ENCODE data around the gene MVP. TPM values are rescaled to one million over a fixed set of nuclear protein-coding genes. Genes with fewer than 3 reads are reported as not detected.

Gene MVP
- total RNA-seq, 1 donor from 2014 or later: 177 TPM

- no peak for TF ChIP-seq CTCF (IDR thresholded peaks at IDR 0.05)
- no peak for DNase-seq
- H3K4me3 Mint-ChIP-seq: peak overlapping the region; percentile 94
- peak overlapping the region; percentile 83 for H3K27ac Mint-ChIP-seq
- H3K27me3 Mint-ChIP-seq: peaks cover 2% of the 10 kb centered on the region
- POLR2A ChIA-PET: interaction anchor here (1.5 kb wide), 1 partner anchor 133 kb away, joined by 5 read pairs; the partner anchor contains the start of gene HIRIP3
- H3K9me3 Mint-ChIP-seq: no peaks in the 10 kb centered on the region
- intact Hi-C loops (cut with micrococcal nuclease): loop anchor here (2.0 kb wide), 2 partner anchors 14 to 142 kb away; no protein-coding TSS in a partner anchor
- peaks cover 35% of the 10 kb centered on the region for H3K36me3 Mint-ChIP-seq (ENCODE audit: low read depth)
- H3K4me1 Mint-ChIP-seq: peaks cover 24% of the 10 kb centered on the region
- ATAC-seq (ENCODE audit: low read depth): no peak
- CTCF ChIA-PET: no interaction called here
Observed at GRCh38 chr16:29862383-29862883, 42.2 kb downstream of the MVP start.

- DNase-seq (peak; percentile 79), ATAC-seq (ENCODE audit: low read depth) (peak; percentile 98)
- no peak for TF ChIP-seq CTCF (IDR thresholded peaks at IDR 0.05)
- peak within 1 kb of the TSS; percentile 94 for H3K4me3 Mint-ChIP-seq
- CTCF ChIA-PET: interaction anchor here (1.2 kb wide), 1 partner anchor 15 kb away, joined by 4 read pairs; no protein-coding TSS in a partner anchor
- H3K36me3 Mint-ChIP-seq (ENCODE audit: low read depth): peaks cover 34% of the 10 kb centered on the region
- H3K4me1 Mint-ChIP-seq: peaks cover 24% of the 10 kb centered on the region
- no peaks in the 10 kb centered on the region for H3K9me3 Mint-ChIP-seq
- peak within 1 kb of the TSS; percentile 100 for H3K27ac Mint-ChIP-seq
- H3K27me3 Mint-ChIP-seq: peaks cover 6% of the 10 kb centered on the region
- POLR2A ChIA-PET: interaction anchor here (0.5 to 1.9 kb wide), 6 partner anchors 47 to 953 kb away, joined by 3 to 8 read pairs (median 4); partner anchors contain the start of genes HIRIP3, KCTD13, KIF22 and PAGR1
- intact Hi-C loops (cut with micrococcal nuclease): loop anchor here (1.0 to 2.0 kb wide), 13 partner anchors 14 to 795 kb away; partner anchors contain the start of genes ASPHD1, FBRS, INO80E and KCTD13
Observed at GRCh38 chr16:29862884-29863668, 42.8 kb downstream of the MVP start, which contains the start of gene CDIPT. CDIPT (minus strand) TSS chr16:29863226; CDS start chr16:29862857, 369 bp downstream.

GRCh38 chr16:29863669-29863984 is 43.4 kb downstream of the MVP start:
- POLR2A ChIA-PET: interaction anchor here (0.5 to 1.9 kb wide), 6 partner anchors 48 to 953 kb away, joined by 3 to 8 read pairs (median 4); partner anchors contain the start of genes HIRIP3, KCTD13, KIF22 and PAGR1
- no peak for TF ChIP-seq CTCF (IDR thresholded peaks at IDR 0.05)
- peaks cover 24% of the 10 kb centered on the region for H3K4me1 Mint-ChIP-seq
- no peaks in the 10 kb centered on the region for H3K9me3 Mint-ChIP-seq
- peaks cover 6% of the 10 kb centered on the region for H3K27me3 Mint-ChIP-seq
- CTCF ChIA-PET: interaction anchor here (1.2 kb wide), 1 partner anchor 15 kb away, joined by 4 read pairs; no protein-coding TSS in a partner anchor
- no peak for ATAC-seq (ENCODE audit: low read depth)
- DNase-seq: no peak
- H3K4me3 Mint-ChIP-seq: peak overlapping the region; percentile 94
- peaks cover 29% of the 10 kb centered on the region for H3K36me3 Mint-ChIP-seq (ENCODE audit: low read depth)
- H3K27ac Mint-ChIP-seq: peak overlapping the region; percentile 100
- intact Hi-C loops (cut with micrococcal nuclease): loop anchor here (1.0 to 2.0 kb wide), 13 partner anchors 13 to 795 kb away; partner anchors contain the start of genes ASPHD1, FBRS, INO80E and KCTD13

GRCh38 chr16:29864205-29864604 is 43.9 kb downstream of the MVP start:
- ATAC-seq (ENCODE audit: low read depth) (no peak), DNase-seq (no peak)
- CTCF ChIA-PET: interaction anchor here (0.9 kb wide), 1 partner anchor 132 kb away, joined by 4 read pairs; the partner anchor contains the start of gene INO80E
- Mint-ChIP-seq H3K27ac (no peak overlapping the region), H3K27me3 (peaks cover 8% of the 10 kb centered on the region), H3K4me1 (peaks cover 24% of the 10 kb centered on the region), H3K4me3 (no peak overlapping the region), H3K9me3 (no peaks in the 10 kb centered on the region), H3K36me3 (ENCODE audit: low read depth) (peaks cover 24% of the 10 kb centered on the region)
- POLR2A ChIA-PET: interaction anchor here (0.7 to 1.9 kb wide), 2 partner anchors 74 to 247 kb away, joined by 6 read pairs; partner anchors contain the start of gene KIF22
- TF ChIP-seq CTCF (IDR thresholded peaks at IDR 0.05): no peak
- intact Hi-C loops (cut with micrococcal nuclease): no loop called here
